Measurements from ENCODE around the gene TNNT1.

- TF ChIP-seq POLR2A (IDR thresholded peaks at IDR 0.05) (no peak), CTCF (IDR thresholded peaks at IDR 0.05) (no peak)
These were observed 49.6 kb upstream of the TNNT1 start for GRCh38 chr19:55198651-55199050.
